Gastroesophageal sphincter (tissue), 3 donors: ENCODE data around the gene ZNF638.

Experiments used
- CTCF ChIP-seq, 4 experiments: fragments of 200-600 bp in 2 of 4; fragments of 450-650 bp in 2 of 4; sonication (generic) in 1 of 4; IDR thresholded peaks; one replicate each; pipeline ENCODE4 v1.5.1; 2017 to 2019; ENCODE audit warnings: antibody characterized with exemption in 4 of 4, mild to moderate bottlenecking in 2 of 4, moderate library complexity in 2 of 4
- EP300 ChIP-seq: sonication (generic); formaldehyde crosslinking; IDR thresholded peaks from one replicate; pipeline ENCODE4 v1.6.1; 2017; ENCODE audit warnings: antibody characterized with exemption, mild to moderate bottlenecking

GRCh38 chr2:71341645-71342044, 10.1 kb downstream of the ZNF638 start:
- TF ChIP-seq EP300 (no peak), CTCF (IDR thresholded peaks at IDR 0.05) (no peak)
